K562 (cell line): ENCODE data around the gene METRN. TPM values are rescaled to one million over a fixed set of nuclear protein-coding genes. Genes with fewer than 3 reads are reported as not detected.

Experiments
- CTBP1 ChIP-seq: fragments of 450-650 bp; IDR thresholded peaks from 2 replicates; pipeline ENCODE4 v1.6.1; 2016; ENCODE audit warnings: borderline replicate concordance
- NR2F6 ChIP-seq: fragments of 450-650 bp; formaldehyde crosslinking; IDR thresholded peaks from 2 replicates; pipeline ENCODE4 v1.4.0; 2020; ENCODE audit warnings: mild to moderate bottlenecking
- RERE ChIP-seq: sonication (generic); formaldehyde crosslinking; IDR thresholded peaks from 2 replicates; pipeline ENCODE4 v1.8.0; 2023; ENCODE audit warnings: missing genetic modification reagents, mild to moderate bottlenecking, borderline replicate concordance
- ZFP30 ChIP-seq: fragments of 250-450 bp; sonication (Bioruptor Pico); IDR thresholded peaks from 2 replicates; pipeline ENCODE4 v1.8.0; 2022; ENCODE audit warnings: moderate library complexity, mild to moderate bottlenecking, inconsistent platforms, borderline replicate concordance
- polyA plus RNA-seq, 8 experiments: library from polyadenylated mRNA; depleted of rRNA in 4 of 8; stranded (reverse) in 5 of 8; unstranded in 3 of 8; fragments of >200 nt; fragmentation: Nextera tagmentation in 2 of 8; fragmentation: Illumina TruSeq in 1 of 8; extraction: Ambion mirVana in 2 of 8; extraction: Trizol in 1 of 8; gene quantifications; 2 replicates each; pipeline versions ENCODE4 v1.2.1 to v1.2.3, GENCODE V29; 2011 to 2014; ENCODE audit warnings: inconsistent platforms in 1 of 8, missing spikeins in 1 of 8
- total RNA-seq, 7 experiments: library from RNA; depleted of rRNA in 6 of 7; stranded (reverse); fragments of >200 nt in 6 of 7; fragmentation: Illumina TruSeq in 2 of 7; extraction: Trizol in 2 of 7; gene quantifications; 2 replicates each; pipeline versions ENCODE4 v1.2.1 to v1.2.3, GENCODE V29; 2011 to 2021; ENCODE audit warnings: low replicate concordance in 1 of 7
- TF ChIP-seq, protein P1 (sequence below), 3 experiments: IDR thresholded peaks in 2 of 3; conservative IDR thresholded peaks in 1 of 3; 2 replicates each; pipeline ENCODE4 v1.5.1; 2011 to 2012; ENCODE audit warnings: low read length in 3 of 3, mild to moderate bottlenecking in 3 of 3, control low read depth in 2 of 3, improper control_type of control experiment in 1 of 3, inconsistent platforms in 1 of 3, low read depth in 1 of 3, mixed read lengths in 1 of 3, moderate library complexity in 1 of 3; ENCODE audit not compliant: insufficient read depth in 2 of 3
- TF ChIP-seq, protein P2 (sequence below): sonication (generic); formaldehyde crosslinking; IDR thresholded peaks from 2 replicates; pipeline ENCODE4 v1.5.0; 2020; ENCODE audit warnings: missing genetic modification reagents

Gene METRN
- total and polyA plus RNA-seq, 9 of the 15 experiments (the other 6 are each of a cell fraction or from before 2014, with no cell fraction given): 0.20 to 89.8 (median 15.4) TPM

DNA sequence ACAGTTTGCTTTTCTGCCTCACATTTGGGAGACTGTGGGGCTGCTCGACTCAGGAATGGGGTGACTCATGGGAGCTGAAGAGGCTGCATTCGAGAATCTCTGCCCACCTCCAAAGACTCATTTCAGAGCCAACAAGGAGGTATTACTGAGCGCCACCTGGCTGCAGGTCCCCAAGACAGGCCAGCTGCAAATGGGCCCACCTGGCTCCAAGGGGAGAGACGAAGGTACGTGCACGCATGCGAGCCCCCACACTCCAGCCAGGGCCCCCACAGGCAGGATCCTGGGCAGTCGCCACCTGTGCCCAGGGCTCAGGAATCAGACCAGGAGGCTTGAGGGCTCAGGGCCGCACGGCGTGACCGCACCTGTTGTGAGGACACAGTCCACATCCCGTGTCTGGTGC lies 18.0 kb downstream of the METRN start (continued):
- no peak for TF ChIP-seq RERE
- TF ChIP-seq, protein P1, sequence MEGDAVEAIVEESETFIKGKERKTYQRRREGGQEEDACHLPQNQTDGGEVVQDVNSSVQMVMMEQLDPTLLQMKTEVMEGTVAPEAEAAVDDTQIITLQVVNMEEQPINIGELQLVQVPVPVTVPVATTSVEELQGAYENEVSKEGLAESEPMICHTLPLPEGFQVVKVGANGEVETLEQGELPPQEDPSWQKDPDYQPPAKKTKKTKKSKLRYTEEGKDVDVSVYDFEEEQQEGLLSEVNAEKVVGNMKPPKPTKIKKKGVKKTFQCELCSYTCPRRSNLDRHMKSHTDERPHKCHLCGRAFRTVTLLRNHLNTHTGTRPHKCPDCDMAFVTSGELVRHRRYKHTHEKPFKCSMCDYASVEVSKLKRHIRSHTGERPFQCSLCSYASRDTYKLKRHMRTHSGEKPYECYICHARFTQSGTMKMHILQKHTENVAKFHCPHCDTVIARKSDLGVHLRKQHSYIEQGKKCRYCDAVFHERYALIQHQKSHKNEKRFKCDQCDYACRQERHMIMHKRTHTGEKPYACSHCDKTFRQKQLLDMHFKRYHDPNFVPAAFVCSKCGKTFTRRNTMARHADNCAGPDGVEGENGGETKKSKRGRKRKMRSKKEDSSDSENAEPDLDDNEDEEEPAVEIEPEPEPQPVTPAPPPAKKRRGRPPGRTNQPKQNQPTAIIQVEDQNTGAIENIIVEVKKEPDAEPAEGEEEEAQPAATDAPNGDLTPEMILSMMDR (IDR thresholded peaks at IDR 0.05 in 2 of 3, conservative IDR thresholded peaks at IDR 0.05 in 1 of 3; ENCODE audit: insufficient read depth in 2 of 3, low read depth in 1 of 3, low read length in 3 of 3): 0 out of 6 replicates have a peak, but pooled peaks of 2 of the 3 experiments have one; percentile 9 to 11
- no peak for TF ChIP-seq ZFP30 (CRISPR knock-in tag)
- no peak for TF ChIP-seq CTBP1
- TF ChIP-seq, protein P2, sequence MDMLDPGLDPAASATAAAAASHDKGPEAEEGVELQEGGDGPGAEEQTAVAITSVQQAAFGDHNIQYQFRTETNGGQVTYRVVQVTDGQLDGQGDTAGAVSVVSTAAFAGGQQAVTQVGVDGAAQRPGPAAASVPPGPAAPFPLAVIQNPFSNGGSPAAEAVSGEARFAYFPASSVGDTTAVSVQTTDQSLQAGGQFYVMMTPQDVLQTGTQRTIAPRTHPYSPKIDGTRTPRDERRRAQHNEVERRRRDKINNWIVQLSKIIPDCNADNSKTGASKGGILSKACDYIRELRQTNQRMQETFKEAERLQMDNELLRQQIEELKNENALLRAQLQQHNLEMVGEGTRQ (CRISPR knock-in tag): no peak
- TF ChIP-seq NR2F6: no peak
